A673 (cell line): ENCODE results near the gene ARHGAP15.

ENCODE experiments used
- EZH2 ChIP-seq: fragments of 200-600 bp; sonication (generic); IDR thresholded peaks from 2 replicates; pipeline ENCODE4 v1.6.1; 2017; ENCODE audit warnings: borderline replicate concordance, low read depth, mild to moderate bottlenecking, mixed read lengths, antibody characterized with exemption, low read length; ENCODE audit not compliant: poor library complexity, severe bottlenecking
- TF ChIP-seq, protein P1 (sequence below): fragments of 300-800, 200-600 bp; sonication (generic); conservative IDR thresholded peaks from 2 replicates; pipeline ENCODE4 v1.5.1; 2017; ENCODE audit warnings: low read depth, mild to moderate bottlenecking, antibody characterized with exemption, low read length, moderate library complexity, mixed read lengths

GRCh38 chr2:143786026-143786765 lies 657.0 kb downstream of the ARHGAP15 start:
- TF ChIP-seq, protein P1, sequence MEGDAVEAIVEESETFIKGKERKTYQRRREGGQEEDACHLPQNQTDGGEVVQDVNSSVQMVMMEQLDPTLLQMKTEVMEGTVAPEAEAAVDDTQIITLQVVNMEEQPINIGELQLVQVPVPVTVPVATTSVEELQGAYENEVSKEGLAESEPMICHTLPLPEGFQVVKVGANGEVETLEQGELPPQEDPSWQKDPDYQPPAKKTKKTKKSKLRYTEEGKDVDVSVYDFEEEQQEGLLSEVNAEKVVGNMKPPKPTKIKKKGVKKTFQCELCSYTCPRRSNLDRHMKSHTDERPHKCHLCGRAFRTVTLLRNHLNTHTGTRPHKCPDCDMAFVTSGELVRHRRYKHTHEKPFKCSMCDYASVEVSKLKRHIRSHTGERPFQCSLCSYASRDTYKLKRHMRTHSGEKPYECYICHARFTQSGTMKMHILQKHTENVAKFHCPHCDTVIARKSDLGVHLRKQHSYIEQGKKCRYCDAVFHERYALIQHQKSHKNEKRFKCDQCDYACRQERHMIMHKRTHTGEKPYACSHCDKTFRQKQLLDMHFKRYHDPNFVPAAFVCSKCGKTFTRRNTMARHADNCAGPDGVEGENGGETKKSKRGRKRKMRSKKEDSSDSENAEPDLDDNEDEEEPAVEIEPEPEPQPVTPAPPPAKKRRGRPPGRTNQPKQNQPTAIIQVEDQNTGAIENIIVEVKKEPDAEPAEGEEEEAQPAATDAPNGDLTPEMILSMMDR: no peak
- TF ChIP-seq EZH2: no peak
